GM12878 (cell line): ENCODE results near the gene FAM118A. TPM values are rescaled to one million over a fixed set of nuclear protein-coding genes. Genes with fewer than 3 reads are reported as not detected.

ENCODE experiments used
- ASH2L ChIP-seq: fragments of 300-600, 200-600 bp; sonication (generic); IDR thresholded peaks from 2 replicates; pipeline ENCODE4 v1.6.1; 2017; ENCODE audit warnings: low read depth, mild to moderate bottlenecking, borderline replicate concordance
- BRCA1 ChIP-seq: IDR thresholded peaks from 2 replicates; pipeline ENCODE4 v1.6.1; 2011; ENCODE audit warnings: low read depth, low read length, improper control_type of control experiment
- CHD2 ChIP-seq: IDR thresholded peaks from 2 replicates; pipeline ENCODE4 v1.6.1; 2011; ENCODE audit warnings: low read depth, low read length, improper control_type of control experiment, borderline replicate concordance
- EZH2 ChIP-seq: IDR thresholded peaks from 2 replicates; pipeline ENCODE4 v1.6.1; 2012; ENCODE audit warnings: low read depth, mild to moderate bottlenecking, control low read depth, inconsistent platforms, low read length, borderline replicate concordance; ENCODE audit not compliant: control insufficient read depth
- KAT2A ChIP-seq: conservative IDR thresholded peaks from 2 replicates; pipeline ENCODE4 v1.6.1; 2011; ENCODE audit warnings: low read depth, low read length; ENCODE audit not compliant: control insufficient read depth
- MLLT1 ChIP-seq: fragments of 450-650 bp; IDR thresholded peaks from 2 replicates; pipeline ENCODE4 v1.6.1; 2016; ENCODE audit warnings: mild to moderate bottlenecking
- MTA2 ChIP-seq: fragments of 450-650 bp; IDR thresholded peaks from 2 replicates; pipeline ENCODE4 v1.6.1; 2016; ENCODE audit warnings: low read depth, mild to moderate bottlenecking, moderate library complexity
- NFIC ChIP-seq: IDR thresholded peaks from 2 replicates; pipeline ENCODE4 v1.6.1; 2012; ENCODE audit warnings: low read depth, mild to moderate bottlenecking, inconsistent platforms, low read length, moderate library complexity
- NR2F1 ChIP-seq: fragments of 450-650 bp; conservative IDR thresholded peaks from 2 replicates; pipeline ENCODE4 v1.6.1; 2017; ENCODE audit warnings: mild to moderate bottlenecking
- PAX5 ChIP-seq: IDR thresholded peaks from 2 replicates; pipeline ENCODE4 v1.6.1; 2011; ENCODE audit warnings: low read depth, low read length, borderline replicate concordance
- PML ChIP-seq: IDR thresholded peaks from 2 replicates; pipeline ENCODE4 v1.6.1; 2012; ENCODE audit warnings: low read length, inconsistent platforms
- SPI1 ChIP-seq: IDR thresholded peaks from 2 replicates; pipeline ENCODE4 v1.6.1; 2011; ENCODE audit warnings: low read depth, mild to moderate bottlenecking, low read length, moderate library complexity, borderline replicate concordance; ENCODE audit not compliant: insufficient read depth
- TCF7 ChIP-seq: IDR thresholded peaks from 2 replicates; pipeline ENCODE4 v1.6.1; 2014; ENCODE audit warnings: antibody characterized with exemption, borderline replicate concordance
- USF2 ChIP-seq: IDR thresholded peaks from 2 replicates; pipeline ENCODE4 v1.6.1; 2011; ENCODE audit warnings: low read depth, low read length, improper control_type of control experiment, borderline replicate concordance
- ZZZ3 ChIP-seq: IDR thresholded peaks from 2 replicates; pipeline ENCODE4 v1.6.1; 2011; ENCODE audit warnings: low read depth; ENCODE audit not compliant: control insufficient read depth, insufficient read length
- polyA plus RNA-seq, 11 experiments: library from polyadenylated mRNA; depleted of rRNA in 4 of 11; unstranded in 6 of 11; stranded (reverse) in 5 of 11; fragments of >200 nt; fragmentation: Nextera tagmentation in 4 of 11; fragmentation: Illumina TruSeq in 1 of 11; extraction: Ambion mirVana in 4 of 11; extraction: Trizol in 1 of 11; gene quantifications; 1 replicate in 1 of 11; 2 replicates in 10 of 11; pipeline versions ENCODE4 v1.2.1 to v1.2.3, GENCODE V29; 2011 to 2016; ENCODE audit warnings: inconsistent platforms in 2 of 11, missing spikeins in 2 of 11, low read depth in 1 of 11
- total RNA-seq, 4 experiments: library from RNA; depleted of rRNA in 3 of 4; stranded (reverse); fragments of >200 nt in 3 of 4; fragmentation: Illumina TruSeq in 1 of 4; extraction: Trizol in 1 of 4; gene quantifications; 2 replicates each; pipeline versions ENCODE4 v1.2.1 to v1.2.3, GENCODE V29; 2013 to 2021
- TF ChIP-seq, protein P1 (sequence below): fragments of 450-650 bp; IDR thresholded peaks from 2 replicates; pipeline ENCODE4 v1.6.1; 2017; ENCODE audit warnings: mild to moderate bottlenecking, low read depth, inconsistent platforms; ENCODE audit not compliant: poor library complexity, severe bottlenecking
- TF ChIP-seq, protein P2 (sequence below): fragments of 450-650 bp; formaldehyde crosslinking; IDR thresholded peaks from 2 replicates; pipeline ENCODE4 v1.4.0; 2020; ENCODE audit warnings: mild to moderate bottlenecking, moderate library complexity

FAM118A gene
- total and polyA plus RNA-seq, 10 of the 15 experiments (the other 5 are each of a cell fraction or from before 2014, with no cell fraction given), result 17.4 to 332 (median 56.6) TPM

DNA sequence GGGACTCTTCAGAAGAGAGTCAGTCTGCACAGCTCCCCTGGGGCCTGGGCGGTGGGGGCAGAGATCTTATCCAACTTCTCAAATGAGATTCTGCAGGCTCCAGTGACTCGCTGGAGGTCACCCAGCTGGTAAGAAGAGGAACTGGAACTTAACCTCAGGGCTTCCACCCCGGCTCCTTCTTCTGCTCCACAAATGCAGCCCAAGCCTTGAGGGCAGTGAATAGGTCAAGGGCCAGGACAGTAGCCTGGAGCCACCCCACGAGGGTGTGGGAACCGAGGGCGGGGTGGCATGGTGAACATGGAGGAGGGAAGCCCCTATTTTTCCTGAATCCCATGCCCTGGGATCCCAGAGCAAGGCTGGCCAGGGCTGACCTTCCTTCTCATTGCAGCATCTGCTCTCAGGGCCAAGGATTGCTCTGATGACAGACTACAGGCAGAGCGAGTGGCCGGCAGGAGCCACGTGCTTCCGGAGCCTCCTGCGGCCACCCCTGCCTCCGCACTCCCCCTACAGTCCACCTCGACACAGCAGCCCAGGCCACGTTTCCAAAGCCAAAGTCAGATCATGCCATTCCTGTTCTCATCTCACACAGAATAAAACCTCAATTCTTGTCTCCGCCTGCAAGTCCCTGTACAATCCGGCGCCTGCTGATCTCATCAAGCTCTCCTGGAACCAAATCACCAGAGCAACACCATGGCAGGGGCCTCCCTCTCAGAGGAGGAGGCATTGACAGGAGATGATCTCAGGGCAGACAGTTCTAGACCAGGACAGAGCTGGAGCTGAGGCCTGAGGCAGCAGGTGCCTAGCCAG, 46.1 kb upstream of the FAM118A start (continued):
- TF ChIP-seq NR2F1 (peak; percentile 99), MLLT1 (peak; percentile 44; the same call in 1 of the 2 replicates), ASH2L (no peak), USF2 (peak; percentile 39), SPI1 (peak; percentile 99), NFIC (peak; percentile 74; the same call in 1 of the 2 replicates), EZH2 (no peak), MTA2 (peak; percentile 76), TCF7 (no peak), ZZZ3 (no peak), BRCA1 (no peak), CHD2 (peak; percentile 20; the same call in 1 of the 2 replicates), PML (no peak), PAX5 (peak; percentile 90; the same call in 1 of the 2 replicates), KAT2A (no peak)
- TF ChIP-seq, protein P1, sequence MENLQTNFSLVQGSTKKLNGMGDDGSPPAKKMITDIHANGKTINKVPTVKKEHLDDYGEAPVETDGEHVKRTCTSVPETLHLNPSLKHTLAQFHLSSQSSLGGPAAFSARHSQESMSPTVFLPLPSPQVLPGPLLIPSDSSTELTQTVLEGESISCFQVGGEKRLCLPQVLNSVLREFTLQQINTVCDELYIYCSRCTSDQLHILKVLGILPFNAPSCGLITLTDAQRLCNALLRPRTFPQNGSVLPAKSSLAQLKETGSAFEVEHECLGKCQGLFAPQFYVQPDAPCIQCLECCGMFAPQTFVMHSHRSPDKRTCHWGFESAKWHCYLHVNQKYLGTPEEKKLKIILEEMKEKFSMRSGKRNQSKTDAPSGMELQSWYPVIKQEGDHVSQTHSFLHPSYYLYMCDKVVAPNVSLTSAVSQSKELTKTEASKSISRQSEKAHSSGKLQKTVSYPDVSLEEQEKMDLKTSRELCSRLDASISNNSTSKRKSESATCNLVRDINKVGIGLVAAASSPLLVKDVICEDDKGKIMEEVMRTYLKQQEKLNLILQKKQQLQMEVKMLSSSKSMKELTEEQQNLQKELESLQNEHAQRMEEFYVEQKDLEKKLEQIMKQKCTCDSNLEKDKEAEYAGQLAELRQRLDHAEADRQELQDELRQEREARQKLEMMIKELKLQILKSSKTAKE, result peak; percentile 55
- TF ChIP-seq, protein P2, sequence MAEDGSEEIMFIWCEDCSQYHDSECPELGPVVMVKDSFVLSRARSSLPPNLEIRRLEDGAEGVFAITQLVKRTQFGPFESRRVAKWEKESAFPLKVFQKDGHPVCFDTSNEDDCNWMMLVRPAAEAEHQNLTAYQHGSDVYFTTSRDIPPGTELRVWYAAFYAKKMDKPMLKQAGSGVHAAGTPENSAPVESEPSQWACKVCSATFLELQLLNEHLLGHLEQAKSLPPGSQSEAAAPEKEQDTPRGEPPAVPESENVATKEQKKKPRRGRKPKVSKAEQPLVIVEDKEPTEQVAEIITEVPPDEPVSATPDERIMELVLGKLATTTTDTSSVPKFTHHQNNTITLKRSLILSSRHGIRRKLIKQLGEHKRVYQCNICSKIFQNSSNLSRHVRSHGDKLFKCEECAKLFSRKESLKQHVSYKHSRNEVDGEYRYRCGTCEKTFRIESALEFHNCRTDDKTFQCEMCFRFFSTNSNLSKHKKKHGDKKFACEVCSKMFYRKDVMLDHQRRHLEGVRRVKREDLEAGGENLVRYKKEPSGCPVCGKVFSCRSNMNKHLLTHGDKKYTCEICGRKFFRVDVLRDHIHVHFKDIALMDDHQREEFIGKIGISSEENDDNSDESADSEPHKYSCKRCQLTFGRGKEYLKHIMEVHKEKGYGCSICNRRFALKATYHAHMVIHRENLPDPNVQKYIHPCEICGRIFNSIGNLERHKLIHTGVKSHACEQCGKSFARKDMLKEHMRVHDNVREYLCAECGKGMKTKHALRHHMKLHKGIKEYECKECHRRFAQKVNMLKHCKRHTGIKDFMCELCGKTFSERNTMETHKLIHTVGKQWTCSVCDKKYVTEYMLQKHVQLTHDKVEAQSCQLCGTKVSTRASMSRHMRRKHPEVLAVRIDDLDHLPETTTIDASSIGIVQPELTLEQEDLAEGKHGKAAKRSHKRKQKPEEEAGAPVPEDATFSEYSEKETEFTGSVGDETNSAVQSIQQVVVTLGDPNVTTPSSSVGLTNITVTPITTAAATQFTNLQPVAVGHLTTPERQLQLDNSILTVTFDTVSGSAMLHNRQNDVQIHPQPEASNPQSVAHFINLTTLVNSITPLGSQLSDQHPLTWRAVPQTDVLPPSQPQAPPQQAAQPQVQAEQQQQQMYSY, result no peak
